GM18499 (cell line): Measurements from ENCODE around the gene TANGO6.
"Not testable (repeated sequence)": the region's sequence is repeated elsewhere in the genome, so short reads cannot be mapped to it uniquely, and the experiment has no call there.

Experiments
- ATAC-seq: cut with Tn5 transposase; IDR thresholded peaks from one replicate; pipeline ENCODE4 v1.9.1; 2021; ENCODE audit warnings: moderate number of reproducible peaks; ENCODE audit not compliant: insufficient read depth, unreplicated experiment

TANGO6 gene

DNA sequence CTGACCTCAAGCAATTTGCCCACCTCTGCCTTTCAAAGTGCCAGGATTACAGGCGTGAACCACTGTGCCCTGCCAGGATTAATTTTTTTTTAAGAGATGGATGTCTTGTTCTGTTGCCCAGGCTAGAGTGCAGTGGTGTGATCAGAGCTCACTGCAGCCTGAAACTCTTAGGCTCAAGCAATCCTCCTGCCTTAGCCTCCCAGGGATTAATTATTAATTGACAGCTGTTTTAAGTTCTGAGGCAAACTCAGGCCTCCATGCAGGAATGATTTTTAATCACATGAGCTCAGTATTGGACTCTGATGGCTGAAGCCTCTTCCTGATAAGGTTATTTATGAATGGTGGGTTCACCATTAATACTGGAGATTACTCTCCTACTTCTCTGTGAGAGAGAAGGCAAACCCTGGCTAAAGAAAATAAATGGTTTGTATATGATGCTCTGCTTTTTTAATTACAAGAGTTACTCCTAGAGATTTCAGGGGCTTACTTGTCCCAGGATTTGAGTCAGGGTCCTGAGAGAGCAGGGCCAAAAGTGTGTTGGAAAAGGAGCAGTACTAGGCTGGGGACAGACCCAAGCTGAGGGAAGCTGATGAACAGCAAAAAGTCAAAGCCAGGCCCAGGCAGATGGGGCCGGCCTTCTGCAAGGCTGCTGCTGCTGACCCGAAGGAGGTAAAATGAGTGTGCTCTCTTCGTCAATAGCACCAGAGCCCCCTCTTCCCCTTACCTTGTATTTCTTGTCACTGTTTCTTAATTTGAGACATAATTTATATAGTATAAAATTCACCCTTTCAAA lies 205.2 kb downstream of the TANGO6 start:
- ATAC-seq = no peak

- ATAC-seq = no peak
These were observed 205.8 kb downstream of the TANGO6 start for GRCh38 chr16:69049146-69049545.

DNA sequence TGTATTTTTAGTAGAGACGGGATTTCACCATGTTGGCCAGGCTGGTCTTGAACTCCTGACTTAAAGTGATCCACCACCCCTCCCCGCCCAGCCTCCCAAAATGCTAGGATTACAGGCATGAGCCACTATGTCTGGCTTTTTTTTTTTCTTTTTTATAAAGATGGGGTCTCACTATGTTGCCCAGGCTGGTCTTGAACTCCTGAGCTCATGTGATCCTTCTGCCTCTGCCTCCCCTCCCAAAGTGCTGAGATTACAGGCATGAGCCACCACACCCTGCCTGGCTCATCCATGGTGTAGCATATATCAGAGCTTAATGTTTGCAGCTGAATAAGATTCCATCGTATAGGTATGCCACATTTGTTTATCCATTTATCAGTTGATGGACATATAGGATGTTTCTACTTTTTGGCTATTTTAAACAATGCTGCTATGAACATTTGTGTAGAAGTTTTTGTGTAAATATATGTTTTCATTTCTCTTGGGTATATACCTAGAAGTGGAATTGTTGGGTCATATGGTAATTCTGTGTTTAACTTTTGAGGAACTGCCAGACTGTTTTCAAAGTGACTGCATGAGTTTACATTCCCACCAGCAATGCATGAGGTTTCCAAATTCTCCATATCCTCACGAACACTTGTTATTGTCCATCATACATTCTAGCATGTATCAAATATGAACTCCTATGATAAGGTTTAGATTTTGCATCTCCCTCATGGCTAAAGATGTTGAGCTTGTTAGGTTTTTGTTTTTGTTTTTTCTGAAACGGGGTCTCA lies 206.5 kb downstream of the TANGO6 start:
- no peak for ATAC-seq

- not testable (repeated sequence) for ATAC-seq
These were observed 208.1 kb downstream of the TANGO6 start for GRCh38 chr16:69051517-69051830.

DNA sequence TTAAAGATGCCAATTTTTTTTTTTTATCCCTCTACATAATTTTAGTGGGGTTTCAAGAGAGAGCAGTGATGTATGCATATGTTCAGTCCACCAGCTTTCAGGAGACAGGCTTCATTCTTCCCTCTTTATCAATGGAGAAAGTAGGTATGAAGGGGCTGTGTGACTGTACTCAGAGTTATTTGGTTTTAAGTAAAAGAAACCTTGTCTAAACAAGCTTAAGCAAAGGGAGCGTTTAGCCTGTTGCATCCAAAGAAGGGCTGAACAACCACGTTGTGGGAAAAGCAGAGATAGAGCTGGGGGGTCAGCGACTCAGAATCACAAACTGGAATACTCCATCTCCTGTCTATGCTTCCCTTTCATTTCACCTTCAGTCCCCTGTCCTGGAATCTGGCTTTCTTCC lies 211.7 kb downstream of the TANGO6 start:
- ATAC-seq = no peak

GRCh38 chr16:69055980-69056379 lies 212.6 kb downstream of the TANGO6 start:
- no peak for ATAC-seq

DNA sequence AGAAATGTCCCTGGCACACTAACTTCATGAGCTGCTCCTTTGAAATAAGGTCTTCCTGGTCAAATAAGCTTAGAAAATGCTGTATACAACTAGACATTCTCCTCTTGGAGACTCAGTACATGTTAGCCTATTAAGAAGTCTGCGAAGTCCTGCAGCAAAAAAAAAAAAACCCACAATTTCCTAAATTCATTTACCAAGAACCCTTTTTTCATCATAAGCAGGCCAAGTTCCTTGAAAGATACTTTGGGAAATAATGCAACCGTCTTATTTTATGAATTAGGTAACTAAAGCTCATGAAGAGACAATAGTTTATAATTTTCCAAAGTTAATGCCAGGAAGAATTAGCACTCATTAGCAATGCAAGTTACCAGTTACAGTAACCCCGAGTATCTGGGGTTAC lies 213.1 kb downstream of the TANGO6 start:
- no peak for ATAC-seq

DNA sequence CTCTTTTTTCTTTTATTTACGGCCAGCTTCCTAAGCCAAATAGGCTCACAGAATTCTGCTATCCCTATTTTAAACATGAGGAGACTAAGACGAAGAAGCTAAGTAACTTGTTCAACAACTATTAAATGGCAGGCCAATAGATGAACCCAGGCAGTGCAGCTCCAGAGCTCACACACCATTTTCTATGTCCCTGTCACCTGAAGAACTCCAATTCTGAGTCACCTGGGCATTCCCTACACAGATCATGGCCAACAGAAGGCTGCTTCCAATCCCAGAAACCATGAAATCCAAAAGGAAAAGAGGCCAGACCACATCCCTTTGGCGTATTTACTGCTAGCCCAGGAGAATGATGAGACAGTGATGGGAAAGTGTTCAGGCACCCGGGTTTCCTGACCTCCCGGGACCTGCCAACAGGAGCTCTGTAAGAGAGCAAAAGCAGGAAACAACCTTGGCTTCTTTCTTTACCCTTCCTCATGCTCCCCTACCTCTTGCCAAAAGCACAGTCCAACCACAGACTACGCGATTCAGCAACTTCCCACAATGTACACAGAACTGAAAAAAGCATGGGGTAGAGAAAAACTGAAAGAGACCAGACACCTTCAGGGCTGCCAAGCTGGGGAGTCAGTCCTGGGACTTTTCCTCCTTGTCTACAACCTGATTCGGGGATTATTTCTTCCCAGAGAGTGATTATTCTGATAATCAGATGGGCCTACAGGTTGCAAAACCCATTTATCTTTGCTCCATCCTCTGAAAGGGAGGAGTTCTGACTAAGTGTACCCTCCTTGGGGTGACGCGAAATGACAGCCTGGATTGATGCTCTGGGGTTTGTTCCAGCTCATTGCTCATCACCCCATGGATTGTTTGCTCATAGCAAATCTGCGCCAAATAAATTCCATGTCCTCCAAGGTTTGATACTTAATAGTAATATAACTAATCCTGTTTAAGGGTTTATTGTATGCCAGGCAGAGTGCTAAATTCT lies 214.4 kb downstream of the TANGO6 start:
- ATAC-seq = no peak

GRCh38 chr16:69063491-69063890 lies 220.2 kb downstream of the TANGO6 start:
- ATAC-seq = not testable (repeated sequence)

DNA sequence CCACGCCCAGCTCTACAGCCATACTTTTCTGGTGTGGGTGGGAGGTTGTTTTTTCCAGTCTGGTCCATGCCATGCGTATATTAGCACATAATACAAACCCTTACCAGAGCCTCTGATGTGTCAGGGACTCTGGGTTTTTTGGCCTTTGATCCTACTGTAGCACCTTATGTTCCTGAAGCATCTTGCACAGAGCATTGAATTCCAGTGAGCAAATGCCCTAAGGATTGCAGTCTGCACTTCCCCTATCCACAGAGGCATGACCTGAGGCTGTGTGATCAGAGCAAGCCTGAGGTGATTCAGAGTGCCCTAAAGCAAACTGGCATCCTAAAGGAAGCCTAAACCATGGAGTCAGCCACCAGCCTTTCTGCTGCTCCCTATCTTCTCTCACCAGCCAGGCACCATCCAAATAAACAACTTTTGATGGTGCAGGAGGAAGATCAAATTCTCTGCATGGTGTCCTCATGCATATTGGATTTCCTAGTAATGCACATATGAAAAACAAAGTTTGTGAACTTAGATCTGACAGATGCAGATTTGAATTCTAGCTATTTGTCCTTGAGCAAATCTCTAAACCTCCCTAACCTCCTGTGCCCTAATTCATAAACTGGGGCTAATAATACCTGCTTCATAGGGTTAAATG lies 220.9 kb downstream of the TANGO6 start:
- no peak for ATAC-seq

DNA sequence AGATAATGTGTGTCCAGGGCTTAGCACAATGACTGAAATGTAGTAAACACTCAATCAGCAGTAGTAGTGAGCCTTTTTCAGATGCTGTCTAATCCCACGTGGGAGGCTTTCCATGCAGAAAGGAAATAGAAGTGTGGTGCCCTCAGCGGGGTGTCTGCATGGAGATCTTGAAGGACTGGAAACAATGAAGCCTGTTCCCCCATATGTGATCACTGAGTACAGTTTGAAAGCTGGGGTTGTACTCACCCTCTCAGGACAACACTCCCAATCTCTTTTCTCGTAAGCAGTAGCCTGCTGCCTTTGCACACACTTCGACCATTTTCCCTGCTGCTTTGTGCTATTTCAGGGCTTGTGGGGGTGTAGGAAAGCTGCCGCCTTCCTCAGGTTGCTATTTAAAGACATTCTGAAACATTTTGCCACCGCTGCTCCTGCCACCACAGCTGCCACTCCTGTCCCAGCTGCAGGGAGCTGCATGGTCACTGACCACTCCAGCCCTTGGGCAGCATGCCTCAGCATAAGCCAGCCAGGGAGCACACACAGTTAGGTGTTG lies 221.5 kb downstream of the TANGO6 start:
- no peak for ATAC-seq

GRCh38 chr16:69069504-69069903 lies 226.2 kb downstream of the TANGO6 start:
- no peak for ATAC-seq

- ATAC-seq = no peak
These were observed 227.7 kb downstream of the TANGO6 start for GRCh38 chr16:69071036-69071435.

DNA sequence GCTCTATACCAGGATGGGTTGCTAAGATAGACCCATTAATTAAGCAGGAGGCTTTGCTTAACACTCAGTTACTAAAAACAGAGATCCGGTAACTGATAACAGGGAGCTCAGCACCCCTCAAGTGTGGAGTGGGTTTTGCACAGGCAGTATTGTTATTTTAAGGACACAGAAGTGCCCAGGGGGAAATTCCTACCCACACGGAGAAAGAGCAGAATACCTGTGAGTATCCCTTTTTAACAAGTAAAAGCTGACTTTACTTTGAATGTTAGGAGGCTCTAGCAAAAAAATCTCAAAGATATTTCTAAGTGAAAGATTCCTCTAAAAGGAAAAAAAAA lies 229.3 kb downstream of the TANGO6 start:
- no peak for ATAC-seq

GRCh38 chr16:69073181-69073702 lies 229.9 kb downstream of the TANGO6 start:
- ATAC-seq = no peak

DNA sequence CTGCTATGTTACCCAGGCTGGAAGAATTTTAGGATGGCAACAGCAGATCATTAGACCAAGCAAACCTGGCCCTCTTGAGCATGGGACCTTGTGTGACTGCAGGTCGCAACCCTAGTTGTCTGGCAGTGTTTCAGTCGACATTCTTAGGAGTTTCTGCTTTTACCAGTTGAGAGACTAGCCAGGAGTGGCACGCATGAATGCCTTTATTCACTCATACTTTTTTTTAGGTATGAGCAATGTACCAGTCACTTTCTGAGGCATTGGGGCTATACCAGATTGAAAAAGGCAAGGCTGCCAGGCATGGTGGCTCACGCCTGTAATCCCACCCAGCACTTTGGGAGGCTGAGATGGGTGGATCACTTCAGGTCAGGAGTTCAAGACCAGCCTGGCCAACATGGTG lies 233.9 kb downstream of the TANGO6 start:
- ATAC-seq = no peak

- ATAC-seq = no peak
These were observed 234.7 kb downstream of the TANGO6 start for GRCh38 chr16:69078073-69078472.

DNA sequence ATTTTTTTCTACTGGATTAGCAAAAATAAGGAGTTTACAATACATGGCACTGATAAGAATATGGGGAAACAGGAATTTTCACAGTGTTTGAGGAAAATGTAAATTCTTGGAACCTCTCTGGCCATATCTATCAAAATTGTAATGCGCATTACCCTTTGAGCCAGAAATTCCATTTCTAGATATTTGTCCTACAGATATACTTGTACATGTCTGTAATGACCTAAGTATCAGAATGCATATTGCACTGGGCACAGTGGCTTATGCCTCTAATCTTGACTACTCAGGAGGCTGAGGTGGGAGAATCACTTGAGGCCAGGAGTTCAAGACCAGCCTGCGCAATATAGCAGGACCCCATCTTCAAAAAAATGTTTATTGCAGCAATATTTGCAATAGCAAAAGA lies 236.4 kb downstream of the TANGO6 start:
- no peak for ATAC-seq

- no peak for ATAC-seq
These were observed 240.1 kb downstream of the TANGO6 start for GRCh38 chr16:69083306-69083941.
